Endodermal cell (in vitro differentiated cells): ENCODE measurements around the gene CELF4. TPM values are rescaled to one million over a fixed set of nuclear protein-coding genes. Genes with fewer than 3 reads are reported as not detected.
A peak's percentile ranks its signal among the peaks of the same experiment; 100 is the strongest.

Experiments
- DNase-seq: peaks from one replicate; pipeline ENCODE4 v3.0.0-alpha.2; 2017
- H3K27ac ChIP-seq: 2 replicates; pipeline ENCODE4 v1.5.1; 2013; ENCODE audit warnings: mild to moderate bottlenecking, low read depth, low read length, moderate library complexity
- H3K27me3 ChIP-seq: 2 replicates; pipeline ENCODE4 v1.6.1; 2013; ENCODE audit warnings: mild to moderate bottlenecking, low read length, moderate library complexity; ENCODE audit not compliant: insufficient read depth, control insufficient read depth, poor library complexity, severe bottlenecking
- H3K36me3 ChIP-seq: 2 replicates; pipeline ENCODE4 v1.7.0; 2013; ENCODE audit warnings: mild to moderate bottlenecking, low read length, moderate library complexity; ENCODE audit not compliant: control insufficient read depth, insufficient read depth
- H3K4me1 ChIP-seq: one replicate; pipeline ENCODE4 v1.7.0; 2013; ENCODE audit warnings: low read length; ENCODE audit not compliant: control insufficient read depth, insufficient read depth
- H3K4me3 ChIP-seq: 2 replicates; pipeline ENCODE4 v1.5.1; 2013; ENCODE audit warnings: mild to moderate bottlenecking, low read length, moderate library complexity
- H3K9ac ChIP-seq: 2 replicates; pipeline ENCODE4 v1.6.1; 2013; ENCODE audit warnings: mild to moderate bottlenecking, low read length, moderate library complexity; ENCODE audit not compliant: poor library complexity, severe bottlenecking; ENCODE audit errors: extremely low read depth
- H3K9me3 ChIP-seq: 2 replicates; pipeline ENCODE4 v1.6.1; 2013; ENCODE audit warnings: mild to moderate bottlenecking, low read length, moderate library complexity; ENCODE audit not compliant: control insufficient read depth
- H3K27ac Mint-ChIP-seq: 2 replicates; pipeline ENCODE4 v1.8.0; 2020; ENCODE audit warnings: mixed read lengths
- H3K27me3 Mint-ChIP-seq: 2 replicates; pipeline ENCODE4 v1.8.0; 2021; ENCODE audit warnings: mild to moderate bottlenecking, mixed read lengths; ENCODE audit not compliant: insufficient read depth
- H3K36me3 Mint-ChIP-seq: 2 replicates; pipeline ENCODE4 v1.8.0; 2020; ENCODE audit warnings: low read depth, mixed read lengths
- H3K4me1 Mint-ChIP-seq: 2 replicates; pipeline ENCODE4 v1.8.0; 2020; ENCODE audit warnings: mixed read lengths
- H3K4me3 Mint-ChIP-seq: 2 replicates; pipeline ENCODE4 v1.8.0; 2020; ENCODE audit warnings: mild to moderate bottlenecking, moderate library complexity, mixed read lengths
- H3K9me3 Mint-ChIP-seq: 2 replicates; pipeline ENCODE4 v1.8.0; 2020; ENCODE audit warnings: mild to moderate bottlenecking, mixed read lengths
- CTCF ChIP-seq: fragments of 200-600 bp; sonication (generic); conservative IDR thresholded peaks from 2 replicates; pipeline ENCODE4 v1.5.0; 2021; ENCODE audit warnings: antibody characterized with exemption, mild to moderate bottlenecking
- WGBS, 2 experiments: methylation state at CpG; one replicate each; pipeline versions ENCODE4 v1.1.5 to v1.1.7; 2013; ENCODE audit warnings: missing lambda C conversion rate in 2 of 2, mixed read lengths in 1 of 2; ENCODE audit not compliant: insufficient coverage in 1 of 2, insufficient read length in 1 of 2; 5-methylcytosine and 5-hydroxymethylcytosine counted together
- total RNA-seq, 2 donors: library from RNA; stranded (reverse); fragmentation: NEBNext Ultra II Directional in 1 of 2; extraction: Animal tissue kit (Norgen Biotek cat#: 25700) in 1 of 2; gene quantifications; 2 replicates in 1 of 2; 3 replicates in 1 of 2; pipeline ENCODE4 v1.2.1, GENCODE V29; 2021

The CELF4 gene
- total RNA-seq, 2 donors from 2014 or later, result 5.7 to 6.7 TPM

DNA sequence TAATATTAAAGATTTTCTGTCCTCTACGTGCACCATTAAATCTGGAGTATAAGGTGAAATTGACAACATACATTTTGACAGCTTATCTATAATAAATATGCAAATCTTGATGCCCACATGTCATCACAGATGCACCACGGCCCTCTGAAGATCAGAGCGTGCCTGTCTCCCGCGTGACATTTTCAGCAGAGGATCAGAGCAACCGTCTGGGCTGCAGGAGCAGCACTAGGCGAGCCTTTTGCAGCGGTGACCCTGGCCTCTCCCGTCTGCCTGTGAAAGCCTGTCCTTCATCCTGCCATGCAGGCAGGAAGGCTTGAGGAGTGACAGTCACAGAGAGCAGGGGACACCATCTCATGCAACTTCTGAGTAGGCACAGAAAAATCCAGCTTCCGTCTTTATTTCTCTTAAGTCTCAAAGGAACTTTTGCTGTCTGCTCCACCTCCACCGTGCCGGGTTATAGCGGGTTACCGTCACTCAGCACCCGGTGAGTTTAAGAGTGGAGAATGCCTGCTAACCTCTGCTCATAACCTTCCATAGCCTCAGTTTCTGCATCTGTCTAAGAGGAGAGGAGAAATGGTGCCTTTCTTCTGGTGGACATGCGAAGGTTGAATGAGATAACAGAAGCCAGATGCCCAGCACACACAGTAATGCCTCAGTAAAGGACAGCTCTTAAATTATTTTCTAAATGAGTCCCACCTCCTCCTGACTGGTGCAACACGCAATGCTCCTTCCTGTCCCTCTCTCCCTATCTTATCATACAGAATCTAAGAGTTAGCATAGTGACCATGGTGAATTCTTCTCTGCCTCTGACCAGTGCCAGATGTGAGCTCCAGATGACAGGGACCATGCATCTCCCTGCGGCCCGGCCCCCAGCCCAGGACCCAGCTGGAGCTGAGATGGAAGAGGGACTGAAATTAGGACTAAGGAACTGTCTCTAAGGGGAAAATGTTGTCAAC is 43.8 kb downstream of the CELF4 start:
- Histone ChIP-seq H3K27me3 (peaks cover 43% of the 10 kb centered on the region), H3K27ac (peak overlapping the region; percentile 36), H3K36me3 (no peaks in the 10 kb centered on the region), H3K4me3 (no peak overlapping the region), H3K9ac (no peak overlapping the region), H3K9me3 (no peaks in the 10 kb centered on the region), H3K4me1 (no peaks in the 10 kb centered on the region)
- no peaks in the 10 kb centered on the region for H3K36me3 Mint-ChIP-seq
- peaks cover 43% of the 10 kb centered on the region for H3K27me3 Mint-ChIP-seq
- no peak for DNase-seq
- H3K4me3 Mint-ChIP-seq, result no peak overlapping the region
- WGBS, 2 experiments, result 83 to 86% methylated on average over 9 to 18 of the region's 19 CpGs
- no peak overlapping the region for H3K27ac Mint-ChIP-seq
- peaks cover 11% of the 10 kb centered on the region for H3K4me1 Mint-ChIP-seq
- H3K9me3 Mint-ChIP-seq, result no peaks in the 10 kb centered on the region
- TF ChIP-seq CTCF, result no peak

DNA sequence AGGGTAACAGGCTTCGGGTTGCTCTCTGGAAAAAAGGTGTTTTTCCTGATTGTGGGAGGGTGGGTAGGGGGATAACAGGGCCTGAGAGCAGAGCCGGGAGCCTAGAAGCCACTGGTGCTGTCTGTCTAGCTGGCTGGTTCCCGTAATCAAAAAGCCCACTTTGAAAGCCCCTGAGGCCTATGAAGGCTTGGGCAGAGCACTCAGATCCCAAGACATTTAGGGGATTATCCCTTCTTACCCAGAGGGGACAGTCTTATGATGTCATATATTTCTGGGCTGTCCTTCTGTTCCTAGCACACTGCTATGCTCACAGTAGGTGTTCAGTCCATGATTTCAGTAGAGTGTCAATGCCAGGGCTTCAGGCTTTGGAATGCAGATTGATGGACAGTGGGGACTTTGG is 45.1 kb downstream of the CELF4 start:
- H3K27ac ChIP-seq, result no peak overlapping the region
- no peak overlapping the region for H3K4me3 ChIP-seq
- Mint-ChIP-seq H3K27me3 (peaks cover 43% of the 10 kb centered on the region), H3K9me3 (no peaks in the 10 kb centered on the region), H3K4me3 (no peak overlapping the region), H3K36me3 (no peaks in the 10 kb centered on the region), H3K27ac (no peak overlapping the region), H3K4me1 (peaks cover 11% of the 10 kb centered on the region)
- DNase-seq, result no peak
- no peaks in the 10 kb centered on the region for H3K36me3 ChIP-seq
- TF ChIP-seq CTCF, result no peak
- peaks cover 30% of the 10 kb centered on the region for H3K27me3 ChIP-seq
- H3K9ac ChIP-seq, result no peak overlapping the region
- no peaks in the 10 kb centered on the region for H3K4me1 ChIP-seq
- 89 to 90% methylated on average over 3 of the region's 3 CpGs for WGBS, 2 experiments
- no peaks in the 10 kb centered on the region for H3K9me3 ChIP-seq

GRCh38 chr18:37519510-37520135 is 46.0 kb downstream of the CELF4 start:
- H3K9me3 ChIP-seq, result no peaks in the 10 kb centered on the region
- no peak for DNase-seq
- H3K27me3 ChIP-seq, result peaks cover 21% of the 10 kb centered on the region
- H3K27ac ChIP-seq, result no peak overlapping the region
- H3K4me1 ChIP-seq, result no peaks in the 10 kb centered on the region
- peaks cover 8% of the 10 kb centered on the region for H3K4me1 Mint-ChIP-seq
- no peak overlapping the region for H3K4me3 ChIP-seq
- no peak for TF ChIP-seq CTCF
- H3K36me3 ChIP-seq, result no peaks in the 10 kb centered on the region
- H3K27ac Mint-ChIP-seq, result peak overlapping the region; percentile 52
- WGBS, 2 experiments, result 87% methylated on average over 7 to 9 of the region's 9 CpGs
- H3K9me3 Mint-ChIP-seq, result no peaks in the 10 kb centered on the region
- no peaks in the 10 kb centered on the region for H3K36me3 Mint-ChIP-seq
- H3K4me3 Mint-ChIP-seq, result no peak overlapping the region
- H3K27me3 Mint-ChIP-seq, result peaks cover 35% of the 10 kb centered on the region
- no peak overlapping the region for H3K9ac ChIP-seq
